ENCODE data around the gene QTRT2. TPM values are rescaled to one million over a fixed set of nuclear protein-coding genes. Genes with fewer than 3 reads are reported as not detected.

QTRT2 gene
- total RNA-seq, 2 donors from 2014 or later, result 21.4 to 48.5 TPM

DNA sequence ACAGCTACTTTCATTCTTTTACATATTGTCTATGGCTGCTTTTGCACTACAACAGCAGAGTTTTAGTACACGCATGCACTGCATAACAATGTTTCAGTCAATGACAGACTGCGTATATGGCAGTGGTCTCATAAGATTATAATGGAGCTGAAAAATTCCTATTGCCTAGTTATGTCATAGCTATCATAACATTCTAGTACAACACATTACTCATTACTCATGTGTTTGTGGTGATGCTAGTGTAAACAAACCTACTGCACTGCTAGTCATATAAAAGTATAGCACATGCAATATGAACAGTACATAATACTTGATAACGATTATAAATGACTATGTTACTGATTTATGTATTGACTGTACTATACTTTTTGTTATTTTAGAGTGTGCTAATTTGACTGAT, 47.9 kb downstream of the QTRT2 start:
- Histone ChIP-seq H3K36me3 (no peaks in the 10 kb centered on the region), H3K4me3 (no peak overlapping the region), H3K27ac (no peak overlapping the region), H3K27me3 (replicated peaks; ENCODE audit: insufficient read depth) (no peaks in the 10 kb centered on the region), H3K4me1 (ENCODE audit: control insufficient read depth in 1 of 2, low read depth in 2 of 2) (no peaks in the 10 kb centered on the region), H3K9me3 (no peaks in the 10 kb centered on the region)
- no peak for ATAC-seq (ENCODE audit: insufficient number of reproducible peaks, low FRiP score, low read depth)
- no peak for DNase-seq (ENCODE audit: low spot score)
- TF ChIP-seq, protein P1, sequence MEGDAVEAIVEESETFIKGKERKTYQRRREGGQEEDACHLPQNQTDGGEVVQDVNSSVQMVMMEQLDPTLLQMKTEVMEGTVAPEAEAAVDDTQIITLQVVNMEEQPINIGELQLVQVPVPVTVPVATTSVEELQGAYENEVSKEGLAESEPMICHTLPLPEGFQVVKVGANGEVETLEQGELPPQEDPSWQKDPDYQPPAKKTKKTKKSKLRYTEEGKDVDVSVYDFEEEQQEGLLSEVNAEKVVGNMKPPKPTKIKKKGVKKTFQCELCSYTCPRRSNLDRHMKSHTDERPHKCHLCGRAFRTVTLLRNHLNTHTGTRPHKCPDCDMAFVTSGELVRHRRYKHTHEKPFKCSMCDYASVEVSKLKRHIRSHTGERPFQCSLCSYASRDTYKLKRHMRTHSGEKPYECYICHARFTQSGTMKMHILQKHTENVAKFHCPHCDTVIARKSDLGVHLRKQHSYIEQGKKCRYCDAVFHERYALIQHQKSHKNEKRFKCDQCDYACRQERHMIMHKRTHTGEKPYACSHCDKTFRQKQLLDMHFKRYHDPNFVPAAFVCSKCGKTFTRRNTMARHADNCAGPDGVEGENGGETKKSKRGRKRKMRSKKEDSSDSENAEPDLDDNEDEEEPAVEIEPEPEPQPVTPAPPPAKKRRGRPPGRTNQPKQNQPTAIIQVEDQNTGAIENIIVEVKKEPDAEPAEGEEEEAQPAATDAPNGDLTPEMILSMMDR (IDR thresholded peaks at IDR 0.05), result no peak

DNA sequence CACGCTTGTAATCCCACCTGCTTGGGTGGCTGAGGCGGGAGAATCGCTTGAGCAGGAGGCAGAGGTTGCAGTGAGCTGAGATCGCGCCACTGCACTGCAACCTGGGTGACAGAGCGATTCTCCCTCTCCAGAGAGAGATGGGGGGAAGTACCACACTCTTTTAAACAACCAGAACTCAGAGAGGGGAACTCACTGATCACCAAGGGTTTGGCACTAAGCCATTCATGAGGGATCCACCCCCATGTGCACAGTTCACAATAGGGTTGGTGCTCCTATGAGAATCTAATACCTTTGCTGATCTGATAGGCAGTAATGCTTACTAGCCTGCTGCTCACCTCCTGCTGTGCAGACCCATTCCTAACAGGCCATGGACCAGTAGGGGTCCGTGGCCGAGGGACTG, 51.6 kb downstream of the QTRT2 start:
- no peaks in the 10 kb centered on the region for H3K27me3 ChIP-seq (replicated peaks; ENCODE audit: insufficient read depth)
- H3K9me3 ChIP-seq, result no peaks in the 10 kb centered on the region
- H3K4me1 ChIP-seq (ENCODE audit: control insufficient read depth in 1 of 2, low read depth in 2 of 2), result no peaks in the 10 kb centered on the region
- H3K4me3 ChIP-seq, result no peak overlapping the region
- no peaks in the 10 kb centered on the region for H3K36me3 ChIP-seq
- DNase-seq (ENCODE audit: low spot score) (no peak), ATAC-seq (ENCODE audit: insufficient number of reproducible peaks, low FRiP score, low read depth) (no peak)
- TF ChIP-seq, protein P1 (IDR thresholded peaks at IDR 0.05), result no peak
- H3K27ac ChIP-seq, result no peak overlapping the region

DNA sequence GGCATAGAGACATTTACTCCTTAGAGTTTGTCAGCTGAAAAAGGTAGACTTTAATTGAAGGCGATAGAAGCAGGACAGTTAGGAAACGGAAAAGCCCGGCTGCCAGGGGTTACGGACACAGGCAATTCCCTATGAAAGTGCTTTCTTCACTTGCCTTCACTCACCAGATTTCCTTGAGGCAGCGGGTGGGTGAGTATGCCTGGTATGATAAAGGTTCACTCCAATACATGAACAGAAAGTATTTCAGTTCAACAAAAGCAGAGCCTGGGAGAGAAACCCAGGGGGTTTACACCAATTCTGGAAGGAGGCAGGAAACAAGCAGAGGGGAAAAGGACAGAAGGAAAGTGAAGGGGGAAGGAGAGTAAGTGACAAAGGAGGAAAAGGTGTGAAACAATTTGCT, 53.9 kb downstream of the QTRT2 start:
- no peaks in the 10 kb centered on the region for H3K9me3 ChIP-seq
- H3K36me3 ChIP-seq, result no peaks in the 10 kb centered on the region
- H3K4me3 ChIP-seq, result no peak overlapping the region
- DNase-seq (ENCODE audit: low spot score) (no peak), ATAC-seq (ENCODE audit: insufficient number of reproducible peaks, low FRiP score, low read depth) (no peak)
- H3K27me3 ChIP-seq (replicated peaks; ENCODE audit: insufficient read depth), result no peaks in the 10 kb centered on the region
- H3K27ac ChIP-seq, result no peak overlapping the region
- TF ChIP-seq, protein P1 (IDR thresholded peaks at IDR 0.05), result no peak
- no peaks in the 10 kb centered on the region for H3K4me1 ChIP-seq (ENCODE audit: control insufficient read depth in 1 of 2, low read depth in 2 of 2)

DNA sequence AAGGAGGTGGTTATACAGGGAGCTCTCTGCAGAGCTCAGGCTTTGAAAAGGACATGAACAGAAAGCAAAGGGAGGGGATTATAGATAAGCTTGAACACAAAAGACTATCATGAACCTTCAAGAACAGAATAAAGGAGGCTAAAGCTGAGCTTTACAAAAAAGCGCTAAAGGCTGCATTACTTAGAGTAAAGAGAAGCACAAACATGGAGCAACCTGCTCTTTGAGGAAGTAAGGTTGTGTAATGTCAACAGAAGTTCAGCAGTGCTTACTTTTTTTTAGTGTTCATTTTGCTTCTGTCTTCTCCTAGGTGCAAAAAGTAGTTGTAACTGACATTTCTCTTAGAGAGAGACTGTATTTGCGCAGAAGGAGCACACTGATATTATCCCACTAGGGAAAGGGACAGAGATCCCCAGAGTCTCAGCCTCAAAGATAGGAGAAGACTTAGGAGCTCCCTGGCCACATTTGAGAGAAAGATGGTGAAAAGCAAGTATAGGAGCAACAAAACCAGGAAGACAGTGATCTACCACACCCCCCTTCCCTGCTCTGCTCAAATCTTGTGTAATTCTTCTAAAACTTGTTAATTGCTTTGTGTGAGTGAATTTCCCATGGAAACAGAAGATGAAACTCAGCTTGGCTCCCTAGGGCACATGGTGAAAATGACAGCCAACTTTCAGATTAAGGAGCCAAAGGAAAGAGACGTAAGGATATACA, 54.7 kb downstream of the QTRT2 start:
- ATAC-seq (ENCODE audit: insufficient number of reproducible peaks, low FRiP score, low read depth) (no peak), DNase-seq (ENCODE audit: low spot score) (no peak)
- H3K36me3 ChIP-seq, result no peaks in the 10 kb centered on the region
- H3K4me3 ChIP-seq, result no peak overlapping the region
- H3K4me1 ChIP-seq (ENCODE audit: control insufficient read depth in 1 of 2, low read depth in 2 of 2), result no peaks in the 10 kb centered on the region
- H3K9me3 ChIP-seq, result no peaks in the 10 kb centered on the region
- H3K27ac ChIP-seq, result no peak overlapping the region
- TF ChIP-seq, protein P1 (IDR thresholded peaks at IDR 0.05), result no peak
- H3K27me3 ChIP-seq (replicated peaks; ENCODE audit: insufficient read depth), result no peaks in the 10 kb centered on the region

DNA sequence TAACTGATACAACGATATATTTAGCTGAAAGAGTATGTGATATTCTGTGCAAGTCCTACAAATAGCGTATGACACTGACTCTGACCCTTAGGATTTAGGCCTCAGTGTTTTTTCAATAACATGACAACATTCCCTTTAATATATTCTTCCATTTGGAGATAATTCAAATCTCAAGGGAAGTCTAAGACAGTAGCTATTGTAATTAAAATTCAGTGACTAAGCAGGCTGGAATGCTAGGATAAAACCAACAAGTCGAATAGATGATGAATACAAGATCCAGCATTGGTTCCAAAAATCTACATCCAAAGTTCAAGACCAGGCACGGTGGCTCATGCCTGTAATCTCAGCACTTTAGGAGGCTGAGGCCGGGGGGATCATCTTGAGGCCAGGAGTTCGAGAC, 56.2 kb downstream of the QTRT2 start:
- Histone ChIP-seq H3K27me3 (replicated peaks; ENCODE audit: insufficient read depth) (no peaks in the 10 kb centered on the region), H3K36me3 (no peaks in the 10 kb centered on the region), H3K9me3 (no peaks in the 10 kb centered on the region), H3K27ac (no peak overlapping the region), H3K4me1 (ENCODE audit: control insufficient read depth in 1 of 2, low read depth in 2 of 2) (no peaks in the 10 kb centered on the region), H3K4me3 (no peak overlapping the region)
- no peak for DNase-seq (ENCODE audit: low spot score)
- TF ChIP-seq, protein P1 (IDR thresholded peaks at IDR 0.05), result no peak
- ATAC-seq (ENCODE audit: insufficient number of reproducible peaks, low FRiP score, low read depth), result no peak
